HG03097 (cell line): Measurements from ENCODE around the gene STEEP1.
"Not testable (repeated sequence)": the region's sequence is repeated elsewhere in the genome, so short reads cannot be mapped to it uniquely, and the experiment has no call there.

ENCODE experiments used
- ATAC-seq: cut with Tn5 transposase; IDR thresholded peaks from one replicate; pipeline ENCODE4 v1.9.1; 2021; ENCODE audit not compliant: unreplicated experiment, low FRiP score

The STEEP1 gene

DNA sequence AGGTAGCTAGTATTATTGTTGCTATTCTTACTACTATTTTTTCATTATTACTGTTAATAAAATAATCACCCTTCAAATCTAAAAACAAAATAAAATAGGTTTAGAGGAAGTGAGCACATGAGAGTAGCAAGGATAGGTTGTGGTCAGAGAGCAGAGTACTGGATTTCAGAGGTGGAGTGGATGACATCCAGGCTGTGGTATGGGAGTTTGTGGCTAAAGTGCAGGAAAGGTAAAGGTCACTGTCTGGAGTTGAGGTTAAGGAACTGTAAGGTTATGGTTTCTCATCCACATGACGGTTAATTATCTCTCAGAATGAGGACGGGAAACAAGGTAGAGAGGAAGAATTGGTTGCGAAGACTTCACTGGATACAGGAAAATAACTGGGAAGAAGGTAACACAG lies 27.7 kb downstream of the STEEP1 start:
- no peak for ATAC-seq

DNA sequence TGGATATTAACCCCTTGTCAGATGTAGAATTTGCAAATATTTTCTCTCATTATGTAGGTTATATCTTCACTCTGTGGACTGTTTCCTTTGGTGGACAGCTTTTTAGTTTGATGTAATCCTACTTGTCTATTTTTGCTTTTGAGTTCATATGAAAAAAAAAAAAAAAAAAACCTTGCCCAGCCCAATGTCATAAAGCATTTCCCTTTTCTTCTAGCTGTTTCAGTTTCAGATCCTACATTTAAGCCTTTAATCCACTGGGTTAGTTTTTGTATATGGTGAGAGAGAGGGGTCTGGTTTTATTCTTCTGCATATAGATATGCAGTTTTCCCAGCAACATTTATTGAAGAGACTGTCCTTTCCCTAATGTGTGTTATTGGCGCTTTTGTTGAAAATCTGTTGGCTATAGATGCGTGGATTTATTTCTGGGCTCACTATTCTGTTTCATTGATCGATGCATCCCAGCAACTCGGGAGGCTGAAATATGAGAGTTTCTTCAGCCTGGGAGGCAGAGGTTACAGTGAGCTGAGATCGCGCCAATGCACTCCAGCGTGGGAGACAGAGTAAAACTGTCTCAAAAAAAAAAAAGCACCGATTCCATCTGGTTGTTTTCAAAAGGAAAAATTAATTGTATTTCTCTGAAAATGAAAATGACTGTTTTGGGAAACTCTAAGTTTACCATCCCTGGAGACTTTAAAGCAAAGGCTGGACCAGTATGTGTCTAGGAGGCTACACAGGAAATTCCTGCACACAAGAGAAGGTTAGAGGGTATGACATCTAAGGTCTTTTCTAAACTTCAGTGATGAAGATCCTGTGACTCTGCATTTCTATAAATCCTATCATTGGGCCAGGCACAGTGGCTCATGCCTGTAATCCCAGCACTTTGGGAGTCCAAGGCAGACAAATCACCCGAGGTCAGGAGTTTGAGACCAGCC lies 35.6 kb downstream of the STEEP1 start:
- no peak for ATAC-seq

DNA sequence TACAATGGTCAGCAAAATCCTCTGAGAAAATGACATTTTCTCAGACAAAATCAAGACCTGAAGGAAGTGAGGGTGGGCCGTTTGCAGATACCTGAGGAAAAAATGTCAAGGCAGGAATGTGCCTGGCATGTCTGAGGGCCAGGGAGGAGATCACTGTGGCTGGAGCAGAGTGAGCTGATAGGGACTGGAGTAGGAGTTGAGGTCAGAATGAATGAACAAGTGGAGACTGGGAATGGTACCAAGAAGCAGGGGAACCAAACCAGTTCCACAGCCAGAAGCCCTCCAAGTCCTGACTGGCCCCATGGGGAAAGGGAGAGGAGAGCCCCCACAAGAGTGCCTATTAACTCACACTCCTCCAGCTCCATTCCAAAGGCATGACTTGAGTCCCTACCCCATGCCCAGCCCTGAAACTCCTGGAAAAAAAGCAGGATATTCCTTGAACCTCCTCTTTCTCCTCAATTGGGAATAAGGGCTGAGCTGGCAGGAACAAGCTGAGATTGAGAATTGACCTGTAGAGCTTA lies 41.5 kb downstream of the STEEP1 start:
- ATAC-seq = no peak

DNA sequence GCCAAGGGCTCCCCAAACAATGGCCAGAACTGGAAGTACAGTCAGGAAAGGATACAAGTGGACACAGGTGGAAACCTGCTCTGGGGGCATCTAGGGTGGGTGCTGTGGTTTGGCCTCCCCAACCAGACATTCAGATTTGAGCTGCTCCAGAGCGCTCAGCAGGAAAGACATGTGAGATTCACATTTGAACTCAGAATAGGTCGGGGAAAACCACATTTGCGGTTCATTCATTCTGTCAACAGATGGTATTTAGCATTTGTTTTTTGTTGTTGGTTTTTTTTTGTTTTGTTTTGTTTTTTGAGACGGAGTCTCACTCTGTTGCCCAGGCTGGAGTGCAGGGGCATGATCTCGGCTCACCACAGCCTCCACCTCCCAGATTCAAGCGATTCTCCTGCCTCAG lies 44.0 kb downstream of the STEEP1 start:
- ATAC-seq = no peak

DNA sequence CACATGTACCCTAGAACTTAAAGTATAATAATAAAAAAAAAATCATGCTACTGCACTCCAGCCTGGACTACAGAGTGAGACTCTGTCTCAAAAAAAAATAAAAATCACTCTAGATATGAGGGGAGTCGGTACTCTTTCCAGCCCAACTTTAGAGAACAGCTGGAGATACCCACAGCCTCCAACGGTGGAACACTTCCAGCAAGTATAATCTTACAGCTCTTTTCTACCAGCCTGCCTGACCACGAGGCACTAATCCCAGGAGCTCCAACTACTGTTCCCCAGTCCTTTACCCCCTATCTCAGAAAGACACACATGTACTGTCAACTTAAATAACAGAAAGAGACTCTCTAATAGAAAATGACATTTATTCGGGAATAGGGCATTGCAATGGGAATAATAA lies 46.8 kb downstream of the STEEP1 start:
- no peak for ATAC-seq

DNA sequence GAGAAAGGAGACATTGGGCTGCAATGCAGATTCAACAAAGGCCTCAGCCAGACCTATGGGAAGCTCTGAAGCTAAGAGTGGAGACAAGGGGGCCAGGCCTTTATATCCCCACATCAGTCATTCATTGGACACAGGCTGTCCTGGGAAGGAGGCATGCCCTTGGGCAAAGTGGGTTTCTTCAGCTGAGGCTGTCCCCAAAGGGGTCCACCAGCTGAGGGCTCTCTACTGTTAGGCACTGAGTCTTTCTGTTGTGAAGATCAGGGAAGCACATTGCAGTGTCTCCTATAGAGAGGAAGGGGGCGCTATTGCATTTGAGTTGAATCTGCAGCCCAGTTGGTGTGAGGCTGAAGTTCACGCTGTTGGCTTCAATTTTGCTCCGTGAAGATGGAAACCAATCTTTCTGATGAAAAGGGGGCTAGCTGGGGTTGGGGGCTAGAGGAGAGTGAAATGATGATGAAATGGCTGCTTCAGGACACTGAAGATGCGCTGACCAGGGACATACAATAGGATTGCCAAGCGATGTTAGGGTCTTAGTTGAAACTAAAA lies 49.0 kb downstream of the STEEP1 start:
- ATAC-seq = peak; percentile 82

DNA sequence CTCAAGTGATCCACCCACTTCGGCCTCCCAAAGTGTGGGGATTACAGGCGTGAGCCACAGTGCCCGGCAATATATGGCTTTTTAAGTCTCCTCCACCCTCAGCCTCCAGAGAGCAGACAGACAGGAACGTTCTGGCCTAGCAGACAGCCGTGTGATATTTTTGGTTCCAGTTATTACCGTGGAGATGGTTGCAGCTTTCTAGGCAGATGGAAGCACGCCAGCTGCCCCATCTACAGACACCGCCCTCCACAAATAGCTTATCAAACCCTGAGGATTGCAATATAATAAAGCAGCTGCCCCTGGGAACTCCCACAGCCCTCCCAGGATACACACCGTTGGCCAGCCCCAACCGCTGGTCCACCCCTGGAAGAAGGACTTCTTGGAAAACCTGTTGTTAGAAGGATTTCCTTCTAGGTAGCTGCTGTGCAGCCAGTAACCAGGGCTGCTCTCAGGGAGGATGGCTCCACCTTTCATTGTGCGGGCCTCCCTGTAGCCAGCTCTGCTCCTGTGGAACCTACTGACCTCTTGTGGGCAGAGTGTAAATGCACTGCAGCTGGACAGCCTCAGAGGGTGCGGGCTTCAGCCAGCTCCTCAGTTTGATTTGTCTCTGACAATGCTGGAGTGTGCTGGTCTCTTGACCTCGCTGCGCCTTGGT lies 52.9 kb downstream of the STEEP1 start:
- ATAC-seq = no peak

DNA sequence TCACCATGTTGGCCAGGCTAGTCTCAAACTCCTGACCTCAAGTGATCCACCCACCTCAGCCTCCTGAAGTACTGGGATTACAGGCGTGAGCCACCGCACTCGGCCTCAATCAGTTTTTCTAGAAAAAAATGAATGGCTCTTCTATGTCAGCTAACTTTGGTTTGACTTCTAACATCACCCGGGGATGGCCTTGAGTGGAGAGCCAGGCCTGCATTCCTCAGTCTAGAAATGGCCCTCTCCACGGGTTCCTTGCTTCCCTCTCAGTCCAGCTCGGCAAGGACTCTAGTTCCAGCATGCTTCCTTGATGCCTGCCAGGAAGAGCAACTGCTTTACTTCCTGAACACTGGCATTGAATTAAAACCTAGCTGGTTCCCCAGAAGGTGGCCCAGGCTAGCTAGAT lies 58.0 kb downstream of the STEEP1 start:
- ATAC-seq = no peak

DNA sequence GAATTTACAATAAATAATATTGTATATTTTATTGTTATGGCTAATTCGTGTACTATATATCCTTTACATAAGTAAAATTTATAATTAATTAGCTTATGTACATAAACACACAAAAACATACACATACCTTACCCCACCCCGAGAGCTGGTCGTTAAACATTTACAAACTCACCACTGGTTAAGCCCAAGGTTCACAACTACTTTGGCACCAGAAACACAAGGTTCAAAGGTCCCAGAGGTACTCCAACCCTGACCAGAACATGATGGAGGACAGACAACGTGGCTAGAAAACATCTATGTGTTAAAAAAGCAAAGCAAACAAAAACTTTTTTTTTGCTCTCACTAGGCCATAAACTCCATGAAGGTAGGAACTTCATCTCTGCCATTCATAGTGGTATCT lies 59.3 kb downstream of the STEEP1 start:
- no peak for ATAC-seq

DNA sequence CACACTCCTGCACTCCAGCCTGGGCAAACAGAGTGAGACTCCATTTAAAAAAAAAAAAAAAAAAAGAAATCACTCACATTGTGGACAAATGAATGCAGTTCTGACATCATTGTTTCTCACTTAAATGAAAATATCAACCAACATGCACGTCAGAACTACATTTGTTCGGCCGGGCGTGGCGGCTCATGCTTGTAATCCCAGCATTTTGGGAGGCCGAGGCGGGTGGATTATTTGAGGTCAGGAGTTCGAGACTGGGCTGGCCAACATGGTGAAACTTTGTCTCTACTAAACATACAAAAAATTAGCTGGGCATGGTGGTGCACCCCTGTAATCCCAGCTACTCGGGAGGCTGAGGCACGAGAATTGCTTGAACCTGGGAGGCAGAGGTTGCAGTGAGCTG lies 60.1 kb downstream of the STEEP1 start:
- not testable (repeated sequence) for ATAC-seq

DNA sequence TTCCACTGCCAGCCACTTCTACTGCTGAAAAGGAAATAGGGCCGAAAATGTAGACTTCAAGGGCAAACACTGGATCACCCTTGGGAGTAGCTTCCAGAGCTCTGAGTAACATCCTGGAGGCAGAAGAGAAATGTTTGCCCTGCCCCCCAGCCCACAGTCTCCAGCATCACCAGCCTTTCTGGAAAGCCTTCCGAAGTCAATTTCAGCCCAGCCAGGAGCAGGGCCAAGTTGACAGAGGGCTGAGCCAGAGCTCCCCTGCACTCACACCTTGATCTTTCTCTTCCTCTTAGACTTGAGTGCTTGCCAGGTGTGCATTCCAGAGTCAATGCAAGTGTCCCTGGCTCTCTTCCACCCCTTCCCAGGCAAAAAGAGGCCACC lies 61.7 kb downstream of the STEEP1 start:
- no peak for ATAC-seq

DNA sequence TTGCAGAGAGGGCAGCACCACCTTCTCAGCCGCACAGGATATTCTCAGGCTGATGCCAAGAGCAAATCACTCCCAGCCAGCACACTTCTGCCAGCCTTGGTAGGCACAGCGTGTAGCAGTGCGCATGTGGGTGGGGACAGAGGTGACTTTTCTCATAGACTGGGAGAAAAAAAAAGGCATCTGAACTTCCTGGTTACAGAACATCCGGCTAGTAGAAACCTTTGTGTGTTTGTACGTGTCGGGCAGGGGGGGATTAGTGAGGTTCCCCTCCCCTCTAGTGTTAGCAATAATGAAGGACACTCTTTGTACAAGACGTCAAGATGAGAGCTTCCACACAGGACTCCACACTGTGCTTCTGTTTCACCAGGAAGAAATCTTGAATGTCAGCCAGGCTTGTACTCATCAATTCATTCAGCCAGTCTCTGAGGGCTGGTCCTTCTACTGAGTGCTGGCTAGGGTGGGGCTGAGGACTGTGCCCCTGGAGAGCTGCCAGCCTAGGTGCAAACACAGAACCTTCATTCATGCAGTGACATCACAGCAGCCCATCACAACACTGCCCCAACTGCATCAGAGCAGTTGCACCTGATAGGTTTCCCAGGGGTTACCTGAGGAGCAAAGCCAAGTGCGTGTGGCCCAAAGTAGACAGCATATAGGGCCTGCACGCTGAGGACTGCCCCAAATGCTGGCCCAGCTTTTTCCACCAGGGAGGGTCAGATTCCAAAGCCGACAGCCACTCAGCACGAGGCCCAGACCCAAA lies 62.3 kb downstream of the STEEP1 start:
- ATAC-seq = no peak

DNA sequence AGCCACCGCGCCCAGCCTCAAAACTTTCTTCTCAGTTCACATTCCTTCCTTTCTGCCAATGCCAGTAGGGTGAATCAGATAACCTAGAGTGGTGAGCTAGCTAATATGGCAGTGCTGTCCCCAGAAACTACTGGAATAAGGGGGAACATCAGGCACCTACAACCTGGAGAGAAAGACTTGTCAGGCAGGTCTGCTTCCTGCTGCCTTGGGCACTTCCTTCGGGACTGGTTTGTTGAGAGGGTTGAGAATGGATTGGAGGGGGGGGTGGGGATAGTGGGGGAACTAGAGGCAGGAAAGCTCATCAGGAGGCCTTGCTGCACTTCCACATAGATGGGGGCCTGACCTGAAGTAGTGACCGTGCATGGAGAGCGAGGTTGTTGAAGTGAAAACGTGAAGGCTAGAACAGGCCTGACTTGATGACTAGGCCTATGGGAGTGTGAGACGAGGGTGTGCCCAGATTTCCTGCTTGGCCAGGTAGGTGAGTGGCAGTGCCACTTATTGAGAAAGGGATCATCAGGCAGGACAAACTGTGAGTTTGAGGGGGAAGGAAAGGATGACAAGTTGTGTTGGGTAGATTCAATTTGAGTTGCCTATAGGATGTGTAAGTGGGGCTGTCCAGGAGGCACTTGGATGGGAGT lies 63.6 kb downstream of the STEEP1 start:
- ATAC-seq = no peak

DNA sequence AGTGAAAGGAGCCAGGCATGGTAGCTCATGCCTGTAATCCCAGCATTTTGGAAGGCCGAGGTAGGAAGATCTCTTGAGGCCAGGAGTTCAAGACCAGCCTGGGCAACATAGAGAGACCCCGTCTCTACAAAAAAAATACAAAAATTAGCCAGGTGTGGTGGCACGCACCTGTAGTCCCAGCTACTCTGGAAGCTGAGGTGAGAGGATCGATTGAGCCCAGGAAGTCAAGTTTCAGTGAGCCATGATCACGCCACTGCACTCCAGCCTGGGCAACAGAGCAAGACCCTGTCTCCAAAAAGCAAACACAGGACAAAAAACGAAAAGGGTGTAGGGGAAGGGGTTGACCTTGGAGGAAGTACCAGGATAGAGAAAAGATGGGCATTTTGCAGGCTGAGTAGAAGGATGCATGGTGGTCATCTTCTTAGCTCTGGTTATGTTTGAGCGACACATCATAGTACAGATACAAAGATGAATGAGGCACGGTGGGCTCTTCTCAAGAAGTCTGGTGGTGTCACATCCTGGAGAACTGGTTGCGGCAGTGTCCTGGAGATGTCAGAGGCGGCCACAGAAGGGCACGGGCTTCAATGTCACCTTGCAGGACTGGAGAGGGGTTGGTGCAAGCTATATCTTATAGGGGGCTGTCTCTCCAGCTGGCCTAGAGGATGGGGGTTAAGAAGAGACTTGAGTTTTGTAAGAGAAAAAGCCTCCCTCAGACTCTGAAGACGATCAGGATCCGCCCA lies 65.0 kb downstream of the STEEP1 start:
- ATAC-seq = no peak

DNA sequence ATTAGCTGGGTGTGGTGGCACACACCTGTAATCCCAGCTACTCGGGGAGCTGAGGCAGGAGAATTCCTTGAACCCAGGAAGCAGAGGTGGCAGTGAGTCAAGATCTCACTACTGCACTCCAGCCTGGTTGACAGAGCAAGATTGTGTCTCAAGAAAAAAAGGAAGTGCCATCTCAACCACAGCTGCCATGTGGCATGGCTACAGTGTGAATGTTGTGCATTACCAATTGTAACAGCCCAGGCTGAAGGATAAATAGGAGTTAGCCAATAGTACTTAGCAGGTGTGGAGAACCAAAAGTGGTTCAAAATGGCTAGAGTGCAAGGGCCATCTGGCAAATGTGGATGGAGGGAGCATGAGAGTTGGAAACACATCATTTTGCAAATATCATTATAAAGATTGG lies 68.0 kb downstream of the STEEP1 start:
- ATAC-seq = no peak

DNA sequence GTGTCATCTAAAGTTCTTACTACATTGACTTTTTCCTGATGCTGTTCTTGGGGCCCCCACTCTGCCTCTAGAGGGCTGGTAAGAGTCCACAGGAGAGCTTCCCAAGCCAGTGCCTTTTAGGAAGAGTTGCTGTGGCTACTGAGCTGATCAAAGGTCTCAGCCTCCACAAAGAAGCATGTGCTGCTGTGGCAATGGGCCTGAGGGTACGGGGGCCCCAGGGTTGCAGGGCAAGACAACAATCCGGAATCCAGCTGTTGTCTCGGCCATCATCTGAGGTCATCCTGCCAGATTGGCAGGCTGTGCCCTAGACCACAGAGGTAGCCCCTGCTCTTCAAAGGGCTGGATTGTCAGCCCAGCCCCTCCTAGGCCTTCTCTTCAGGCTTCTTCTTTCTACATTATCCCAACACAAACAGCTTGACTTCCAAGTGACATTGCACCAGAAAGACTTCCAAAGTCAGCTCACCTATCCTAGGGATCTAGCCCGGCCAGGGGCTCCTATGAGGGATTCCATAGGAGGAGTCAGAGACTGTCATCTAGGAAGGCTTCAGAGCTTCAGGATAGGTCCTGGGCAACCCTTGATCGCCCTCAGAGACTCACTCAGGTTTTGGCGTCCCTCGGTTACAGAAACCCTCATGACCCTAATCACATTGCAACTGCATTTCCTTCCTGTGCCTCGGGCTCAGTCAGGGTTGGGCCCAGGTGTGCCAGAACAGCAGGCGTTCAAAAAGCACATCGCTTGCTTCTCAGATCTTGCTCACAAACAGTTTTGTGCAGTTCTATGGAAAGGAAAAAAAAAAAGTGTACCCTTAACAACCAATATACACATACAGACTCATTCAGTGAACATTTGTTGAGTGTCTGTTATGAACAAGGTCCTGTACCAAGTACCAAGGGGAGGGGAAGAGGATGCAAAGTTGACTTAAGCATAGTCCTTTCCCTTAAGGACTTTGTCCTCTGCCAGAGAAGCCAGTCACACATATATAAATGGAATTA lies 69.2 kb downstream of the STEEP1 start:
- no peak for ATAC-seq

DNA sequence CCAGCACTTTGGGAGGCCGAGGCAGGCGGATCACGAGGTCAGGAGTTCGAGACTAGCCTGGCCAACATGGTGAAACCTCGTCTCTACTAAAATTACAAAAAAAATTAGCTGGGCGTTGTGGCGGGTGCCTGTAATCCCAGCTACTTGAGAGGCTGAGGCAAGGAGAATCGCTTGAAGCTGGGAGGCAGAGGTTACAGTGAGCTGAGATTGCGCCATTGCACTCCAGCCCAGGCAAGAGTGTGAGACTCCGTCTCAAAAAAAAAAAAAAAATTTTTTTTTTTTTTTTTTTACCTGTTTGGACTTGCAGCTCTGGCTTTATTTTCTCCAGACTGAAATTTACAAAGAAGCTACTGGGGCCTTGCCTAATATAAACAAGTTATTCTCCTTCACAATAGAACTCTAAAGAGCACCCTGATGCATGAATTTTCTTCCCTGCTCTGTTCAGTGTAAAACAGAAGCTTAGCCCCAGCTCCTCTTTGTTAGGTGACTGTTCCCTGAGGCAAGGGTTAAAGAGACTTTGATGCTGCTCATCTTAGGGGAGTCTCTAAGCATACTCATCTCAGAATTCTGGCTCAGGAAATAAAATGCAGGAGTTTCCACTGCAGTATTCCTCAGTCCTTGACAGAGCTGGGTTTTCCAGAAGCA lies 71.2 kb downstream of the STEEP1 start:
- not testable (repeated sequence) for ATAC-seq

DNA sequence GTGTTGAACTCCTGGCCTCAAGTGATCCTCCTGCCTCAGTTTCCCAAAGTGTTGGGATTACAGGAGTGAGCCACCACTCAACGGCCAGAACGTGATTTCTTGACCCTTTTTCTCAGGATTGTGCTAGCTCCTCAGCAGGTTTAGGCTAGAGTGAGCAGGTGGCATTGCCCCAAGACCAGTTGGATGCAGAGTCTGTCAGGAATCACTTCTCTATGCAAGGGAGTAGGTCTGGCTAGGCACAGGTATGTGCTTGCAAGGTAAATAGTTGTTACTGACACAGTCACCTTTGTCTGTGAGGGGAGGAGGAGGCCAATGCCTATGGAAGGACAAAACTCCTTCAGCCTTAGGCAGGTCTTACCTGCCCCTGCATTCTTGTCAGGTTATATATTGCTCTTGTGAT lies 72.7 kb downstream of the STEEP1 start:
- no peak for ATAC-seq
